Left ventricle myocardium inferior (tissue), 1 donor: ENCODE results near the gene ABLIM2. TPM values are rescaled to one million over a fixed set of nuclear protein-coding genes. Genes with fewer than 3 reads are reported as not detected.

Experiments used
- DNase-seq: peaks from one replicate; pipeline ENCODE4 v3.0.0-alpha.2; 2020
- H3K27ac ChIP-seq: fragments of 200-600 bp; replicated peaks from 2 replicates; pipeline ENCODE4 v1.8.0; 2021
- H3K27me3 ChIP-seq: fragments of 200-600 bp; 2 replicates; pipeline ENCODE4 v1.8.0; 2021; ENCODE audit warnings: low read depth
- H3K36me3 ChIP-seq: fragments of 200-600 bp; 2 replicates; pipeline ENCODE4 v1.8.0; 2021
- H3K4me1 ChIP-seq: fragments of 200-600 bp; 2 replicates; pipeline ENCODE4 v1.8.0; 2021
- H3K4me3 ChIP-seq: fragments of 200-600 bp; 2 replicates; pipeline ENCODE4 v1.8.0; 2021; ENCODE audit warnings: mild to moderate bottlenecking, moderate library complexity
- H3K9me3 ChIP-seq: fragments of 200-600 bp; replicated peaks from 2 replicates; pipeline ENCODE4 v1.8.0; 2021
- CTCF ChIP-seq: fragments of 200-600 bp; IDR thresholded peaks from 2 replicates; pipeline ENCODE4 v1.8.0; 2021; ENCODE audit warnings: antibody characterized with exemption, mild to moderate bottlenecking, borderline replicate concordance
- intact Hi-C: fragments of 100-400 bp; cut with micrococcal nuclease; formaldehyde crosslinking; loops from one replicate; pipeline ENCODE4 v1.11.0; 2022
- total RNA-seq: library from RNA; stranded (reverse); fragmentation: NEBNext Ultra II Directional; extraction: Animal tissue kit (Norgen Biotek cat#: 25700); gene quantifications from one replicate; pipeline ENCODE4 v1.2.1, GENCODE V29; 2021
- donor health status: DM: no; HTN: yes; CAD: no; lungs with severe emphysema.

ABLIM2 gene
- total RNA-seq, 1 donor from 2014 or later = 43.5 TPM

- peak overlapping the region; percentile 84 for H3K27ac ChIP-seq
- H3K4me3 ChIP-seq = peak overlapping the region; percentile 66
- DNase-seq = peak; percentile 82
- H3K4me1 ChIP-seq = peaks cover 62% of the 10 kb centered on the region
- no peak for TF ChIP-seq CTCF
- intact Hi-C loops = no loop called here
- no peaks in the 10 kb centered on the region for H3K36me3 ChIP-seq
- H3K9me3 ChIP-seq = no peaks in the 10 kb centered on the region
- no peaks in the 10 kb centered on the region for H3K27me3 ChIP-seq
Observed at GRCh38 chr4:8200302-8200975, 41.8 kb upstream of the ABLIM2 start.

GRCh38 chr4:8199594-8200301 is 41.1 kb upstream of the ABLIM2 start:
- no peak for DNase-seq
- peaks cover 67% of the 10 kb centered on the region for H3K4me1 ChIP-seq
- H3K36me3 ChIP-seq = no peaks in the 10 kb centered on the region
- H3K27me3 ChIP-seq = no peaks in the 10 kb centered on the region
- H3K4me3 ChIP-seq = peak overlapping the region; percentile 66
- H3K9me3 ChIP-seq = no peaks in the 10 kb centered on the region
- no peak for TF ChIP-seq CTCF
- H3K27ac ChIP-seq = peak overlapping the region; percentile 84
- intact Hi-C loops = no loop called here

- TF ChIP-seq CTCF = no peak
- H3K4me3 ChIP-seq = peak within 1 kb of the TSS; percentile 66
- peaks cover 69% of the 10 kb centered on the region for H3K4me1 ChIP-seq
- no peaks in the 10 kb centered on the region for H3K27me3 ChIP-seq
- H3K27ac ChIP-seq = peak within 1 kb of the TSS; percentile 84
- no peaks in the 10 kb centered on the region for H3K36me3 ChIP-seq
- H3K9me3 ChIP-seq = no peaks in the 10 kb centered on the region
- intact Hi-C loops = no loop called here
- DNase-seq = peak; percentile 89
Observed at GRCh38 chr4:8198906-8199593, 40.4 kb upstream of the ABLIM2 start, which contains the start of gene SH3TC1. Gene SH3TC1, plus strand, starts transcription at chr4:8199290. Its CDS starts 5,905 bp downstream, at chr4:8205195.

GRCh38 chr4:8198206-8198905 is 39.7 kb upstream of the ABLIM2 start:
- H3K4me1 ChIP-seq = peaks cover 69% of the 10 kb centered on the region
- H3K4me3 ChIP-seq = peak overlapping the region; percentile 66
- H3K9me3 ChIP-seq = no peaks in the 10 kb centered on the region
- peak overlapping the region; percentile 84 for H3K27ac ChIP-seq
- H3K36me3 ChIP-seq = no peaks in the 10 kb centered on the region
- TF ChIP-seq CTCF = no peak
- H3K27me3 ChIP-seq = no peaks in the 10 kb centered on the region
- DNase-seq = no peak
- intact Hi-C loops = no loop called here

- Histone ChIP-seq H3K4me3 (no peak overlapping the region), H3K4me1 (peaks cover 75% of the 10 kb centered on the region), H3K27ac (no peak overlapping the region), H3K36me3 (no peaks in the 10 kb centered on the region), H3K9me3 (no peaks in the 10 kb centered on the region), H3K27me3 (no peaks in the 10 kb centered on the region)
- TF ChIP-seq CTCF = no peak
- DNase-seq = no peak
- intact Hi-C loops = no loop called here
Observed at GRCh38 chr4:8197521-8197920, 38.9 kb upstream of the ABLIM2 start.
